Neural progenitor cell (in vitro differentiated cells): Measurements from ENCODE around the gene CLCN4.

Experiments used
- EZH2 ChIP-seq: fragments of 200-600 bp; sonication (generic); IDR thresholded peaks from 2 replicates; pipeline ENCODE4 v1.6.1; 2017; ENCODE audit warnings: antibody characterized with exemption, mild to moderate bottlenecking, moderate library complexity
- EZH2phosphoT487 ChIP-seq: fragments of 200-600 bp; sonication (generic); IDR thresholded peaks from 2 replicates; pipeline ENCODE4 v1.6.1; 2017; ENCODE audit warnings: antibody characterized with exemption
- TF ChIP-seq, protein P1 (sequence below): fragments of 200-600 bp; sonication (generic); IDR thresholded peaks from 2 replicates; pipeline ENCODE4 v1.5.1; 2017; ENCODE audit warnings: antibody characterized with exemption, mild to moderate bottlenecking

DNA sequence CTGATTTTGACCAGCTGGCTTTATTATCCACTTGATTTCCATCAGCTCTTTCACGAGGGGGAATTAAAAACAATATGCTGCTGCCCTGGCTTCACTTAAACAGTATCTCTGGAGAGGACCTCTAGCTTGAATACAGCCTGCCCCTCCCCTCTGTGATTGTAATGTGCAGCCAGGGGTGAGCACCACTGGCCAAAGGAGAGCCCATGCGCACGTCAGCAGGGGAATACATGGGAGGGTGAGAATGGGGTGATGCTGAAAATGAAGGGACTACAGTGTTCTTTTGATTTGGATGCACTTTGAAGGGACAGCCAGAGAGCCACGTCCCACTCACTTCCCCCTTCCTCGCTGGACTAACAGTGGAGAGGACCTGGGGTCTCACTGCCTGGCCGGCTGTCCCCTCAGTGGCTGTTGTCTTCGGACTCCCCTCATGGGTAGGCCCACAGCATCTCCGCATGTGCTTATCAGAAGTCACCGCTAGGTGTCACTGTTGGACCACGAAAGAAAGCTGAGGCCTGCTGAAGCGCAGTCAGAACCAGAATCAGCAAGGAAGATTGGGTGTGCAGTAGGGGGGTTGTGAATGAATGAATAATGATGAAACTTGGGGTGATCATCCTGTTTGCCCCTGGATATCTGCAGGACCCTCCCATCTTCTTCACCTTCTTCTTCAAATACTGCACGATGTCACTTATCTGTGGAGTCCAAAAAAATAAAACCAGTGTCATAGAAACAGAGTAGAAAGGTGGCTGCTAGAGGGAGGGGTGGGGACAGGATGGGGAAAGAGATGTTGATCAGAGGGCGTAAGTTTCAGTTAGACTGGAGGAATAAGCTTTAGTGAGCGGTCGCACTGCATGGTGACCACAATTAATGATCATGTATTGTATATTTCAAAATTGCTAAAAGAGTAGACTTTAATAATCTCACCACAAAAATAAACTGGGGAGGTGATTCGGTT, 32.8 kb downstream of the CLCN4 start:
- TF ChIP-seq, protein P1, sequence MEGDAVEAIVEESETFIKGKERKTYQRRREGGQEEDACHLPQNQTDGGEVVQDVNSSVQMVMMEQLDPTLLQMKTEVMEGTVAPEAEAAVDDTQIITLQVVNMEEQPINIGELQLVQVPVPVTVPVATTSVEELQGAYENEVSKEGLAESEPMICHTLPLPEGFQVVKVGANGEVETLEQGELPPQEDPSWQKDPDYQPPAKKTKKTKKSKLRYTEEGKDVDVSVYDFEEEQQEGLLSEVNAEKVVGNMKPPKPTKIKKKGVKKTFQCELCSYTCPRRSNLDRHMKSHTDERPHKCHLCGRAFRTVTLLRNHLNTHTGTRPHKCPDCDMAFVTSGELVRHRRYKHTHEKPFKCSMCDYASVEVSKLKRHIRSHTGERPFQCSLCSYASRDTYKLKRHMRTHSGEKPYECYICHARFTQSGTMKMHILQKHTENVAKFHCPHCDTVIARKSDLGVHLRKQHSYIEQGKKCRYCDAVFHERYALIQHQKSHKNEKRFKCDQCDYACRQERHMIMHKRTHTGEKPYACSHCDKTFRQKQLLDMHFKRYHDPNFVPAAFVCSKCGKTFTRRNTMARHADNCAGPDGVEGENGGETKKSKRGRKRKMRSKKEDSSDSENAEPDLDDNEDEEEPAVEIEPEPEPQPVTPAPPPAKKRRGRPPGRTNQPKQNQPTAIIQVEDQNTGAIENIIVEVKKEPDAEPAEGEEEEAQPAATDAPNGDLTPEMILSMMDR: peak; percentile 82
- TF ChIP-seq EZH2 (no peak), EZH2phosphoT487 (no peak)
